Epidermal melanocyte (primary cell): ENCODE measurements around the gene LBR.

ENCODE experiments used
- DNase-seq: peaks from one replicate; pipeline ENCODE4 v3.0.0; 2011; ENCODE audit warnings: low spot score; ENCODE audit not compliant: insufficient read length

LBR gene

DNA sequence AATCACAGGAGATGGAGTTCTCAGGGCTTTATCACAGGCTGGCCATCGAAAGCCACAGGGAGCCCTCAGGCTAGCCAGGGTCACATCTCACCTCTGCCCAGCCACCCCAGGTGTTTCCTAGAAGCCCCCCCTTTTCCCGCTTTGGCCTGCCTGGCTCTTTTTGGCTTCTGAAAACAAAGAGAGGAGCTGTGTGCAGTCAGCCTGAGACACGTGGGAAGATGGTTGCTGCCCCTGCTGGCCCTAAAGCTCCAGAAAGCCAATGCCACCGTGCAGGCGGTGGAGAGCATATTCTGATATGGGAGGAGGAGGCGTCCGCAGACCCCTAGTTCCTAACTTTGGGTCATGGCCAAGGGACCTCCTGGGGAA is 18.7 kb upstream of the LBR start:
- DNase-seq: no peak

DNA sequence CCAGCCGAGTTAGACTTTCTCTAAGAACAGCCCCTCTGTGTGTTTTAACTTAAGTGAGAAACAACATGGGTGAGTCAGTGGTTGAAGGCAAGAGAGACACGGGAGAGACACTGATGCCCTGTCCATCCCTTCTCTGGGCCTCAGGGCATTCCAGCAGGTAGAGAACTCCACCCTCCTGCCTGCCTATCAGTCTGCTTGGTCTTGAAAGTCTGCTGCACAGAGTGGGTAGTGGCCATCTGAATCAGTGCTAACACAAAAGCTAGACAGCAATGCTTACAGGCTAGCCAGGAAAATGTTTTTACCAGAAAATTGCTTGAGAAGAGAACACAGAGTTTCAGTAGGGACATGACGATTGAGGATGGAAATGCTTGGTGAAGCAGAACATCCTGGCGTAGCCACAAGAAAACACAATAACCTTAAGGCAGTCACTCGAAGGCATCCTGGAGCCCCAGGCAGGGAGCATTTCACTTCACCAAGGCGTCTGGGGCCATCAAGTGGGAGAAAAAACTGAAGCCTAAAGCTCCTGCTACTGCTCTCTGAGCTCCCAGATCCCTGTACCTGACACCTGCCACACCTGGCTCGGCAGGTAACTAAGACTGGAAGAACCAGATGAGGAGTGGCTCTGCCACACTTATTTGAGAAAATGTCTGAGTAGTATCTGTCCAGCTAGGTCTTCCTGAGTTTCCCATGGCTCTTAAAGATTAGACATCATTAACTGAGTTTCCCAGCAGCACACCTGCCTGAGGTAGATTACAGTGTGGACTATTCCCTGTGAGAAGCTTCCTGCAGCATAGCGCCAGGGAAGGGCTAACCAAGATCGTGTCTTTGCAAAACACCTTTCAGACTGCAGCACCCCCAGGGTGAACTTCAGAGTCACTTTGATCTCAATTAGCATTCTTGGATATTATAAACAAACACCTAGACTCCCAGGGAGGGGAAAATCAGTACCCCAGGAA is 18.1 kb upstream of the LBR start:
- no peak for DNase-seq

DNA sequence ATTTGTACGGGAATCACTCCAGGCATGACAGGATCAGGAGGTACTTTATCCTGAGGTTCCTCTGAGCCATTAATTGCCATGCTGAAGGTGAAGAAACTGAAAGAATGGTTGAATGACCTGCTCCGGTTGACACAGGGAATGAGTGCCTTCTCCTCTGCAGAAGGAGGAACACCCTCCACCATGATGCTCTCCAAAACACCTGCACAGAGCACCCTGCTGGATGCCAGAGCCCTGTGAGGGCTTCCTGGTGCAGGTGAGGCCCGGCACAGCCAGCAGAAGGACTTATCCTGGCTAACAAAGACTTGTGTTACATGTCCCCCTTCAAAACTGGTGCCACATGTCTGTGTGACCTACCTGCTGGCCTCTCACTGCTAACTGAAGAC is 14.3 kb upstream of the LBR start:
- no peak for DNase-seq

DNA sequence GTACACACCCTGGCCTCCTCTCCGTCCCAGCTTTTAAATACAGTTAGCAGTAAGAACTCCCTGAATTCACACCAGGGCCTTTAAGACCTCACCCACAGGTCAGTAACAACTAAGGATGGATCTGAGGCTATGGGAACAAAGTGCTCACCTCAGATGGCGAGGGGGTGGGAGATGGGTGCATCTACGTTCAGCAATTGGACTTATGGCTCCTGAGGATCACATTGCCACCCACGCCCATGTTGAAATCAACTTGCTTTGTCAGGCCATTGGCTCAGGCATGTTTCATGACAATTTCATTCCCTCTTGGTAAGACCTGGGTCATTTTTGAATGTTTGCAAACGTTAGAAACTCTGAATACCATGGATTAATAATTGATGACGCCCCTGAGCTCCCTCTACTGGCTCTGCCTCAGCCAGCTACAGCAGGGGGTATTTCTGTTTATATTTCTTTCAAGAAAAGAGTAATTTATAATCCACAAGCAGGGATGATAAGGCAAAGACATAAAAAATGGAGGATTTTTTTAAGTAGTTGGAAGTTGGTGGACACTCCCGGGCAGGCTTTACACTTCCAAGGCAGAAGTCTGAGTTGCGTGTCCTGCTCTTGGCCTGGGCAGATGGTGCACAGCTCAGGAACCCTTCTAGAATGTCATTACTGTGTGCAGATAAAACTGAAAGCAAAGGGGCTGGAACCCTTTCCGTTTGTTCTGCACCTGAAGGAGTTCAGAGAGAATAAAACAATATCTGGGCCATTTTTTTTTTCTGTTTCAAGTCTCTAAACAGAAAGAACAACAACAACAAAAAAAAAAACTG is 13.7 kb upstream of the LBR start:
- DNase-seq: no peak

DNA sequence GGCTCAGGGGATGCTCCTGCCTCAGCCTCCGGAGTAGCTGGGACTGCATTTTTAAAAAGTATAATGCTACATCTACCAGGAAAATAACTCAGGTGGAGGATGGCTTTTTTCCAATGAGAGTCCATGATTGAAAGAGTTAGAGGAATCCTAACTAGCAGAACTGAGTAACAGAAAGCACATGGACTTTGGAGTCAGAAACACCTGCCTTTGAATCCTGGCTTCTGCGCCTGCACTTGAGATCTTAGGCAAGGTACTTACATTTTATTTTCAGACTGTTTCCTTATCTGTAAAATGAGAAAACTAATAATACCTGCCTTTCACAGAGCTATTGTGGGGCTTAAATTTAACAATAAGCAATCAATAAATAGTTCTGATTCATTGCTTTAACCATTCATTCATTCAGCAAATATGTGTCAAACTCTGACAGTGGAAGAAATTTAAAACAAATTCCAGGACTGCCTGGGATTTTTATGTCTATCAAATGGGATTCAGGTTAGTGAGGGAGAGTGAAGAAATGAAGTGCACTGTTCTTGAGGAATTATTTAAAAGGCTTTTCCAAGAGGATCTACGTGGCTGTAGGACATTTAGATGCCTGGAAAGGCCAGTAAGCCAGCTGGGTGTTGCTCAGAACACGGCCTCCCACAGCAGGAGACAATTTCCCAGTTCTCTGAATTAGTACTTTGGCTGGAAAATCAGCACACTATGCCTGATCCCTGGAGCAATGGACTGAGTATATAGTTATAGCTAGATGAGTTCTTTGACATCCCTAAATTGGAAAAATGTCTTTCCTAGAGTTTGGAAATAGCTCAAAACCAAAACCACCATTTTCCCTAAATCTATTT is 12.8 kb upstream of the LBR start:
- no peak for DNase-seq

DNA sequence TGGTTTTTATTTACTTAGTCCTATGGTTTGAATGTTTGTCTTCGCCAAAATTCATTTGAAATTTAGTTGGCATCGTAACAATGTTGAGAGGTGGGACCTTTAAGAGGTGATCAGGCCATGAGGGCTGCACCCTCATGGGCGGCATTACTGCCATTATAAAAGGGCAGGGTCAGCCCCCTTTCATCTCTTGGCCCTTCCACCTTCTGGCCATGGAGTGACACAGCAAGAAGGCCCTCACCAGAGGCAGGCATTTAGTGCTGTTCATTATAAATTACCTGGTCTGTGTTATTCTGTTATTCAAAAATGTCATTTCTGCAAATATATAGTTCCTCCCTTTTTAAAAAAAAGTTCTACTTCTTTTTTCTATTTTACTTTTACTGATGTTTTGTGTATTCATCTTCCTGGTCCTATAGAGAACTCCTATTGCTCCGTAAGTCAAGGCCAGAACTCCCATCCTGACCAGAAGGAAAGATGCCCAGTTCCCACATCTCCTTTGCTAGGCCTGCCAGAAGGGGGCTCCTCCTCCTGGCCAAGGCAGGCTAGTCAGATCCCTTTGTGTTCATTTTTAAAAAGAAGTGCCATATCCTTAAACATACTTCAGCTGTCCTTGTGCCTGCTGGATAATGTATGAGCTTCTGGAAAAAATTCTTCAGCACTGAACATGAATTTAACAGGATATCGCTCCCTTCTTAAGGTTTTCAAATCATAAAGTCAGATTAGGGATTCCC is 10.0 kb upstream of the LBR start:
- DNase-seq: no peak

DNA sequence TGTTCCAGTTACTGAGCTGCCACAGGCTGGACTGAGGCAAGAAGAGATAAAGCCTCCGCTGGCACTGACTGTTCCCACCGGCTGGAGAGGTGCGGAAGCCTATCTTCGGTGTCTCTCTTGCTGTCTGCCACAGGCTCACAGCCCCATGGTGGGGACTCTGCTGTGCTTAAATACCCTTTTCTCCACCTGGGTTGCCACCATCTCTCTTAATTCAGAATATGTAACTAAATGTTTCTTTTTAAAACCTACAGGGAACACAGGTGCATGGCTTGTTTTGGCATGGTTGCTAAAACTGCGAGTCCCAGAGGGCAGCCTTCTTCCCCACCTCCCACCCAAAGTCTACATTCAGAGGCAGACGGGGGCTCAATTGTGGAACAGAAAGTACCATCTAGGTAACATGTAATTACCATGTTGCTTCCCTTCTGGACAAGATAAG is 8.1 kb upstream of the LBR start:
- no peak for DNase-seq

DNA sequence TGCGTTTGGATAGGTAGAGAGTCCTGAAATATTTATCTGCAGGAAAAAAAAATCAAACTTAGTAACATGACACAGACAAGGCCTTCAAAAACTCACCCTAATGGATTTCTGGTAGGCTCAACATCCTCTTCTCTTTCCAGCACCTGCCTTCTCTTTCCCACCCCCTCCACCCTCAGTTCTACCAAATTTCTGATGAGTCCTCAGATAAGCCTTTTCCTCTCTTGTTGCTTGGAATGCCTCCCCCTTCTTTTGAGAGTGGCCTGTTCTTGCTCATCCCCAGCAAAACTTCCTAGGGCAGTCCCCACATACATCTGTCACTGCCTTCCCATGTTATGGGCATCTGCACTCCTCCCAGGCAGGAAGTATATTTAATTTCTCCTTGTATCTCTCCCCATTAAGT is 7.6 kb upstream of the LBR start:
- no peak for DNase-seq

DNA sequence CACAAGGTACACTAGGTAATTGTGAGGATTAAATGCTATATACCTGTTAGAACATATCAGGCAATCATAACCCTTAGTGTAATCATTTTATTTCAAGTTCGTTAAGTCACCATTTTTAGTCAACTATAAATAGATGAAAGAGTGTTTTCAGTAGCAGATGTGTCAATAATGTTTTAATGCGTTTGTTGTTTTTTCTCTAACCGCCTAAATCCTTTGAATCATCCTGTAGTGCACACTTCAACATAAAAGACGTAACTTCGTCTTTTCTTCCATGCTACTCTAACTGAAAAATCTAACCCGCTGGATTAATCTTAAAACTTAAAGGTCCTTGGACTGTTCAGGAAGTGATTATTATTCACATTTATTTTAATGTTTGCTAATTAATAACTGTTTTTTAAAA is 7.2 kb upstream of the LBR start:
- no peak for DNase-seq

DNA sequence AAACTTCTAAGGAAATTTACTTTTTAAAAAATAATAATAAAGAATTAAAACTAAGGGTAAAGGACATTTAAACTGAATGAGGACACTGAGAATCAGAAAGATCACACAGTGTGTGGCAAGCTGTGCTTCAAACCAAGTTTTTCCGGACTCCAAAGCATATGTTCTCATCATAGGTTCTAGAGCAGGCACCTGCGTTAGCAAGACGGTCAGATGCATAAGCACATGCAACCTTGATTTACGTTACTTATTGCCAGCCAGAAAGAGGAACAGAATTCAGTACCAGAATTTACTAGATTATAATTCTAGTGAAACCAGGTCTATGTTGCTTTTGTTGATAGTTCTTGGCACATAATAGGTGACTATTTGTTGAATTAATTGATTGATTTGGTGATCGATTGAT is 6.2 kb upstream of the LBR start:
- DNase-seq: no peak

DNA sequence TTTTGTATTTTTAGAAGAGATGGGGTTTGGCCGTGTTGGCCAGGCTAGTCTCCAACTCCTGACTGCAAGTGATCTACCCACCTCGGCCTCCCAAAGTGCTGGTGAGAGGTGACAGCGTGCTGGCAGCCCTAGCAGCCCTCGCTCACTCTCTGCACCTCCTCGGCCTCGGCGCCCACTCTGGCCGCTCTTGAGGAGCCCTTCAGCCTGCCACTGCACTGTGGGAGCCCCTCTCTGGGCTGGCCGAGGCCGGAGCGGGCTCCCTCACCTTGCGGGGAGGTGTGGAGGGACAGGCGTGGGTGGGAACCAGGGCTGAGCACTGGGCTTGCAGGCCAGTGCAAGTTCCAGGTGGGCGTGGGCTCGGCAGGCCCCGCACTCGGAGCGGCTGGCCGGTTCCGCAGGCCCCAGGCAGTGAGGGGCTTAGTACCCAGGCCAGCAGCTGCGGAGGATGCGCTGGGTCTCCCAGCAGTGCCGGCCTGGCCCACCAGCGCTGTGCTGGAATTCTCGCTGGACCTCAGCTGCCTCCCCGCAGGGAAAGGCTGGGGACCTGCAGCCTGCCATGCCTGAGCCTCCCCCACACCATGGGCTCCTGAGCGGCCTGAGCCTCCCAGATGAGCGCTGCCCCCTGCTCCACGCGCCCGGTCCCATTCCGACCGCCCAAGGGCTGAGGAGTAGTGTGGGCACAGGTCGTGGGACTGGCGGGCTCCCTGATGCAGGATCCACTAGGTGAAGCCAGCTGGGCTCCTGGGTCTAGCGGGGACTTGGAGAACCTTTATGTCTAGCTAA is 3.4 kb upstream of the LBR start:
- no peak for DNase-seq

DNA sequence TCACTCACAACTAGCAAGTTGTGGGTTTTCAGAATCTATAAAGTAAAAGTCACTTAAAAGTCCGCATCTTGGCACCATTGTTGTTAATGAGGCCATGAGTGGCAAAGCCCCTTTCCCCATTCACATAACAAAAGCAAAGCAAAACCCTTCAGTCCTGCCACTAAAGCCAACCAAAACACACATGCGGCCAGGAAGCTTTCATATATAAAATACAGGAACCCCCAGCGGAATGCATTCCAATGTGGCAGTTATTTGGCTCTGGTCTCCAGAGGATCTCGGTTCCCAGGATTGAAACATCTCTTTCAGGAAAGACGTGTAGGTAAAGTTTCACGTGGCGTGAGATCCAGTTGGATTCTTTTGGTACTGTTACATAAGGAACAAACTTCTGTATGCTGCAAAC is 2.5 kb upstream of the LBR start:
- no peak for DNase-seq

DNA sequence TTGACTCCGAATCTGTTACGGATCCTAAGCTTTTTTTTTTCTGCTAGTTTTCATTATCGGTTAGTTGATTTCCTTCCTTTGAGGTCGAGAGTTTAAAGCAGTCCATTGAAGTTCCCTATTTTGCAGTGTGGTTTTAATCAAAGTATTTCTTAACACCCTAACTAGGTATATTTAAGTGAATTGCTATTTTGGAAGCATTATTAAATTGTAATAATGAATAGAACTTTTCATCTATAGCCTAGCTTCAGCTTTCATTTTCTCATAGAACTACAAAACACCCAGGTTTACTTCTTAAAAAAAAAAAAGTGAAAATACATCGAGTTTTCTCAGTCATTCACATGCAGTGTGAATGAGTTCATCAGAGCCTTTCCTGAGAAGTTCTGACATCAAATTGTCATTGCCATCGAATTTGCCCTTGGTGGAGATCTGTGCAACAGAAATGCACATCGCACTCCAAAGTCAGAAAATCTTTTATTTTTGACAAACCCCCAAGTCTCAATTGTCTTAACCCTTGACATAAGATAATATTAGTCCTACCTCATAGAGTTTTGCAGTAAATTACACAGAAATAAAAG is 1.1 kb upstream of the LBR start:
- no peak for DNase-seq

DNA sequence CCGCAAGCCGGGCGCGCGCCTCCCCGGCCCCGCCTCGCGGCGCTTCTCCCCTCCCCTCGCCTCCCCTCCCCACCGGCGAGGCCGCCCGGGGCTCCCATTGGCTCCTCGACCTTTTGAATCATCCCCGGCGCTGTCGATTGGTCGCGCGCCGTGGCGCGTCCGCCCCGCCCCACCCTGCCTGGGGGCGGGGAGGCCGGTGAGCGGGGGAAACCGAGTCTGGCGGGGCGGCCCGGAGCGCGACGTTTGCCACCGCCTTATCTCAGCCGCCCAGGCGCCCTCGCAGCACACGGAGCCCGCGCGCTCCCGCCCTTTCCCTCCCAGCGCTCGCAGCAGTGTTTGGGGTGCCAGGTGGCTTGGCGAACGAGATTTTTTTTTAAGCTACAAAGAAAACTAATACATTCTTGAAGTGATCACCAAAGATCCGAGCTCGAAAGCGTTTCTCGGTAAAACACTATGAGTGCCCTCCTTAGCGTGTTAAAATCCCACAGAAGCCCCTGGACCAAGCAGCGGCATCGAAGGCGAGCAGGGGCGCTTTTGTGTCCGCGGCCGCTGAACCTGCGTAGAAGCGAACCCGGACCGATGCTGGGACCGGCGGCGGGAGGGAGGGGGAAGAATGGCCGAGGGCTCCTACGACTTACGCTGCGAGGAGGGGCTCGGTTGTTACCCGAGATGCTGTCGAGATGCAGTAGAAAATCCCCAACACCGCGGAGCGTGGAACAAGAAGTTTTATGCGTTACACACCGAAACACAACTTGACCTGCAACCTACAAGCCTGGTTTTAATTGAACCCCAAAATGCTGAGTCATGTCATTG is 436 bp upstream of the LBR start:
- DNase-seq: peak; percentile 89

DNA sequence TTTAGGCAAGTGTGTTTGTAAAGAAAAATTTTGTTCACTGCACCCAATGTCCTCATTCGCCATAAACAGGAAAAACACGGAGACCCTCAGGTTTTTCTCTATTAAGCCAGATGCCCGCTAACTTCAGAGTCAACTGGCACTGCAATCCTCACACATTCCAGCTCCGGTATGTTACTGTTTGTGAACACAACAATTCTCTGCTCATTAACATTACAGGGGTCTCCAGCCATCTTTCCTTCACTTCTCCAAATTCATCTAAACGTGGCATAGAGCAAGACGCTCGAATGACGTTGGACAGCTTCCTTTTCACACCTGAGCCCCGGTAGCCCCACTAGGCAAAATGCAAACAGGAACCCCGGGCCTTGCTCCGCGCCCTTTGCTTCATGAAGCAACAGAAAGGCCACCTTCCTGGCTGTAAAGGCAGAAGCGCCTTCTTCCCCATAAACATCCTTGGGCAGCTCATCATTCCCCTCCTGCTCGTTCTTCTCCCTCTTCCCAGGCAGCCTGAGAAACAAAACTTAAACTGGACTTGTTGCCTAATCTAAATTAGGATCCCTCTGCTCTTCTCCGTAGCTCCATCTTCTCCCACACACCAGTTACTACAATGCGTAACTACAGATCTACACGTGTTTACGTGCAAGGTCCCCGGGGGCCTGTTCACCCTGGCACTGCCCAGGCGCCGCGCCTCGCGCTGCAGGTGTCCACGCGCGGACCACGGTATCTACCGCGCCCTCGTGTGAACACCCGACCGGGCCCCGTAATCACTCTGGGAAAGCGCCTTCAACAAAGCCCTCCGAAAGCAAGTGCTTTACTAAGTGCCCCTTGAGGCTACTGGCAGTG is 1.2 kb downstream of the LBR start:
- no peak for DNase-seq

DNA sequence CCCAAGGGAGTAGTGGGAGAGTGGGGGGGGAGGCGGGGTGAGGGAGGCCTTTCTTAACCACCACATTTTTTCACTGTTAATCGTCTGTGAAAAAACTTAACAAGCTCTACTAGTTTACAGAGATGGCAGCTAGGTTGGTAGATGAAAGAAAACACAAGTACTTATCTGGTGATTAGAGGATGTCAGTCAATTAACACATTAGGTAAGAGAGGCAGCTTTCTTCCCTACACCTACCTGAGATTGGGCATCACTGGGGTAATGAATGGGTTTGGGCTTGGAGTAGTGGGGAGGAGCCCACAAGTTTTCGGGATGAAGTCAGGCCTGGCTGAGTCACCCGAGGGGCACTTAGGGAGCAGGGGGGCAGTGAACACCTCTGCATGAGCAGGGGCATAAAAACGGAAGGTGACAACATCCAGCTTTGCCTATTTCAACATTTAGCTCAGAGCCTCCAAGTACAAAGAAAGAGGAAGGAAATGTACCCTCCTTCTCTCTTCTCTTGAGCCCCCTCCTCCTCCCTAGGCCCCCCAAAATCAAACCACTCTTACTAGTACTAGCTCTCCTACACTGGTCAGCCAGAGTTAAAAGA is 2.5 kb downstream of the LBR start:
- DNase-seq: no peak

DNA sequence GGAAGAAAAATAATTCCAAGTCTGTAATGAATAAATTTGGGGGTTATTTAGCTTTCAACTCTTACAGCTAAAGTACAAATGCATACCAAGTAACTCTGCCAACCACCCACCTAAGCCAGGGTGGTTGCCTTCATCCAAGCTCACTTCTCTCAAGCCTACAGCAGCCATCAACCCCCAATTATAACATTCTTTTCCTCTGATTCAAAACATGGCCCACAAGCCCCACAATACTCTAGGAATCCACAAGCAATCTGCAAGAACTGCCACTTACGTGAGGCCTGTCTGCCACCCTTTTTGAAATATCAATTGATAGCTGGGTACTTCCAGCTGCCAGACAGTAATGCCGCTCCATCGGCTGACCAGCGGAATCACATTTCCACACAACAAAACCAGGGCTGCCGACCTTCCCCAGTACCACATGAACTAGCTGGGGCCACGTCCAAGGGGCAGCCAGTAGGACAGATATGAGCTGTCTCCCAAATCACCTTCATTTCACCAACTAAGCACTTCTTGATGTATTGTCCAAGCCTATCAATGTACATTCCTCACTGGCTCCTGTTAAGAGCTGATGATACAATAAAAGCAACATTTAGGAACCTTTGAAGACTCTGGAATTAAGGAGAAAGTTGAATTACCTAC is 3.2 kb downstream of the LBR start:
- DNase-seq: no peak
